Muscle of back (tissue), 11 donors: Measurements from ENCODE around the gene PTPN4. TPM values are rescaled to one million over a fixed set of nuclear protein-coding genes. Genes with fewer than 3 reads are reported as not detected.

Experiments
- DNase-seq, 3 donors: peaks; one replicate each; pipeline versions ENCODE4 v3.0.0 to v3.0.0-alpha.2; 2013
- polyA plus RNA-seq, 10 donors: library from polyadenylated mRNA; unstranded; fragments of 120-200 nt; gene quantifications; one replicate each; pipeline ENCODE4 v1.2.1, GENCODE V29; 2013; ENCODE audit not compliant: insufficient read length in 10 of 10

The PTPN4 gene
- polyA plus RNA-seq, 10 donors: 11.6 to 19.0 (median 14.3) TPM

- no peak for DNase-seq
Measured at GRCh38 chr2:119853777-119854399, 94.2 kb downstream of the PTPN4 start.

- no peak for DNase-seq
Measured at GRCh38 chr2:119856469-119856901, 96.8 kb downstream of the PTPN4 start.

- DNase-seq: no peak
Measured at GRCh38 chr2:119857742-119858141, 98.0 kb downstream of the PTPN4 start.

- DNase-seq: no peak
Measured at GRCh38 chr2:119859528-119859927, 99.8 kb downstream of the PTPN4 start.

GRCh38 chr2:119860924-119861323 lies 101.2 kb downstream of the PTPN4 start:
- DNase-seq: no peak

- no peak for DNase-seq
Measured at GRCh38 chr2:119862127-119862889, 102.6 kb downstream of the PTPN4 start.

- no peak for DNase-seq
Measured at GRCh38 chr2:119864318-119864717, 104.6 kb downstream of the PTPN4 start.

GRCh38 chr2:119871725-119872124 lies 112.0 kb downstream of the PTPN4 start:
- no peak for DNase-seq

- DNase-seq: peak in 1 of 3 donors; percentile 0
Measured at GRCh38 chr2:119873350-119874315, 113.9 kb downstream of the PTPN4 start.

- DNase-seq: no peak
Measured at GRCh38 chr2:119879502-119879901, 119.8 kb downstream of the PTPN4 start.

- peak in 1 of 3 donors; percentile 53 for DNase-seq
Measured at GRCh38 chr2:119888680-119889079, 129.0 kb downstream of the PTPN4 start.

GRCh38 chr2:119897736-119898395 lies 138.1 kb downstream of the PTPN4 start:
- DNase-seq: no peak

- DNase-seq: no peak
Measured at GRCh38 chr2:119901013-119901412, 141.3 kb downstream of the PTPN4 start.

GRCh38 chr2:119910566-119910965 lies 150.8 kb downstream of the PTPN4 start:
- DNase-seq: no peak

- DNase-seq: no peak
Measured at GRCh38 chr2:119914266-119914665, 154.5 kb downstream of the PTPN4 start.

GRCh38 chr2:119921825-119922224 lies 162.1 kb downstream of the PTPN4 start:
- DNase-seq: no peak

- DNase-seq: no peak
Measured at GRCh38 chr2:119922699-119923098, 163.0 kb downstream of the PTPN4 start.

- DNase-seq: no peak
Measured at GRCh38 chr2:119929537-119929936, 169.8 kb downstream of the PTPN4 start.

- no peak for DNase-seq
Measured at GRCh38 chr2:119932809-119933208, 173.1 kb downstream of the PTPN4 start.

GRCh38 chr2:119934319-119934718 lies 174.6 kb downstream of the PTPN4 start:
- DNase-seq: no peak

- no peak for DNase-seq
Measured at GRCh38 chr2:119937680-119938079, 178.0 kb downstream of the PTPN4 start.

- DNase-seq: no peak
Measured at GRCh38 chr2:119939915-119940314, 180.2 kb downstream of the PTPN4 start.
